Endothelial cell of umbilical vein (primary cell): Measurements from ENCODE around the gene SLC5A2. TPM values are rescaled to one million over a fixed set of nuclear protein-coding genes. Genes with fewer than 3 reads are reported as not detected.

Experiments
- BruUV-seq: library from RNA; stranded (reverse); fragments of 400-500 nt; replicated peaks from 2 replicates; lab custom pipeline; 2021; lab: Mats Ljungman, UMichigan
- CTCF ChIA-PET: fragments of 300-600, 350-600 bp; sonication (Branson Sonifier 250); formaldehyde crosslinking; loops from one replicate; lab custom pipeline; 2021; ENCODE audit warnings: antibody characterized with exemption, inconsistent platforms; lab: Charles Lee
- POLR2A ChIA-PET: fragments of 300-600, 350-600 bp; sonication (Branson Sonifier 250); formaldehyde crosslinking; loops from one replicate; lab custom pipeline; 2021; ENCODE audit warnings: antibody characterized with exemption, inconsistent platforms; lab: Charles Lee
- DNase-seq: peaks from one replicate; pipeline ENCODE4 v3.0.0-alpha.2; 2011; ENCODE audit warnings: low read depth, low spot score
- FAIRE-seq: peaks from 2 replicates; lab custom pipeline; 2011; peaks lifted over from hg19 to GRCh38; lab: Jason Lieb, UNC
- H2AFZ ChIP-seq: 2 replicates; pipeline ENCODE4 v1.6.0; 2012; ENCODE audit warnings: low read depth, low read length, control low read depth, inconsistent platforms
- H3K27ac ChIP-seq: 2 replicates; pipeline ENCODE4 v1.5.1; 2011; ENCODE audit warnings: low read depth, mild to moderate bottlenecking, control low read depth, low read length, moderate library complexity; ENCODE audit not compliant: insufficient read depth
- H3K27me3 ChIP-seq, 2 experiments: 2 replicates each; pipeline versions ENCODE4 v1.6.0 to v1.6.1; 2011; ENCODE audit warnings: low read length in 2 of 2, mixed read lengths in 1 of 2; ENCODE audit not compliant: control insufficient read depth in 2 of 2, insufficient read depth in 2 of 2
- H3K36me3 ChIP-seq, 2 experiments: 2 replicates in 1 of 2; 3 replicates in 1 of 2; pipeline ENCODE4 v1.5.1; 2011; ENCODE audit warnings: low read length in 2 of 2, mild to moderate bottlenecking in 1 of 2, moderate library complexity in 1 of 2; ENCODE audit not compliant: control insufficient read depth in 2 of 2, insufficient read depth in 2 of 2; ENCODE audit errors: extremely low read depth in 1 of 2
- H3K4me1 ChIP-seq: 3 replicates; pipeline ENCODE4 v1.5.1; 2011; ENCODE audit warnings: mild to moderate bottlenecking, low read length; ENCODE audit not compliant: control insufficient read depth, insufficient read depth; ENCODE audit errors: extremely low read depth
- H3K4me2 ChIP-seq: 2 replicates; pipeline ENCODE4 v1.6.1; 2011; ENCODE audit warnings: low read length, control low read depth, mixed read lengths; ENCODE audit not compliant: insufficient read depth
- H3K4me3 ChIP-seq, 3 experiments: fragments of 200-600 bp in 1 of 3; sonication (generic), shearing (Covaris generic) in 1 of 3; replicated peaks in 1 of 3; 2 replicates each; pipeline ENCODE4 v1.5.1; 2011 to 2016; ENCODE audit warnings: control low read depth in 3 of 3, low read length in 3 of 3, mild to moderate bottlenecking in 2 of 3, inconsistent platforms in 1 of 3, low read depth in 1 of 3, moderate library complexity in 1 of 3; ENCODE audit not compliant: insufficient read depth in 1 of 3
- H3K79me2 ChIP-seq: 2 replicates; pipeline ENCODE4 v1.6.0; 2012; ENCODE audit warnings: low read length, inconsistent platforms; ENCODE audit not compliant: control insufficient read depth, insufficient read depth
- H3K9ac ChIP-seq: replicated peaks from 2 replicates; pipeline ENCODE3; 2011; ENCODE audit warnings: low read length, control low read depth; ENCODE audit not compliant: insufficient read depth; ENCODE audit errors: extremely low read depth
- H3K9me1 ChIP-seq: replicated peaks from 3 replicates; pipeline ENCODE4 v1.6.0; 2011; ENCODE audit warnings: mild to moderate bottlenecking, low read length; ENCODE audit not compliant: control insufficient read depth, insufficient read depth; ENCODE audit errors: extremely low read depth
- H3K9me3 ChIP-seq: replicated peaks from 2 replicates; pipeline ENCODE4 v1.5.1; 2012; ENCODE audit warnings: low read length, inconsistent platforms; ENCODE audit not compliant: control insufficient read depth, insufficient read depth
- H4K20me1 ChIP-seq: replicated peaks from 2 replicates; pipeline ENCODE3; 2011; ENCODE audit warnings: mild to moderate bottlenecking, low read length; ENCODE audit not compliant: control insufficient read depth, insufficient read depth; ENCODE audit errors: extremely low read depth
- CTCF ChIP-seq, 2 donors: IDR thresholded peaks; 1 replicate in 1 of 2; 2 replicates in 1 of 2; pipeline ENCODE4 v1.5.1; 2011; ENCODE audit warnings: low read length in 2 of 2, mild to moderate bottlenecking in 2 of 2, moderate library complexity in 2 of 2, control low read depth in 1 of 2, inconsistent platforms in 1 of 2, low read depth in 1 of 2; ENCODE audit not compliant: insufficient read depth in 1 of 2; ENCODE audit errors: extremely low read depth in 1 of 2
- EZH2 ChIP-seq: IDR thresholded peaks from 2 replicates; pipeline ENCODE4 v1.6.1; 2012; ENCODE audit warnings: borderline replicate concordance, low read depth, mild to moderate bottlenecking, moderate library complexity, low read length, inconsistent platforms; ENCODE audit not compliant: severe bottlenecking
- FOS ChIP-seq: IDR thresholded peaks from 2 replicates; pipeline ENCODE4 v1.6.1; 2011; ENCODE audit warnings: mild to moderate bottlenecking, low read length, moderate library complexity, borderline replicate concordance; ENCODE audit not compliant: insufficient read depth
- GATA2 ChIP-seq: IDR thresholded peaks from 2 replicates; pipeline ENCODE4 v1.7.0; 2011; ENCODE audit warnings: low read depth, mild to moderate bottlenecking, moderate library complexity, mixed read lengths, low read length; ENCODE audit not compliant: insufficient read length, insufficient read depth
- JUN ChIP-seq: IDR thresholded peaks from 2 replicates; pipeline ENCODE4 v1.6.1; 2011; ENCODE audit warnings: borderline replicate concordance, low read depth; ENCODE audit not compliant: insufficient read length, insufficient read depth
- MAX ChIP-seq: IDR thresholded peaks from 2 replicates; pipeline ENCODE4 v1.6.1; 2011; ENCODE audit not compliant: insufficient read depth, insufficient read length
- MYC ChIP-seq: IDR thresholded peaks from one replicate; pipeline ENCODE4 v1.6.1; 2011; ENCODE audit warnings: mild to moderate bottlenecking, low read depth, low read length
- POLR2A ChIP-seq: IDR thresholded peaks from 2 replicates; pipeline ENCODE4 v1.6.1; 2012; ENCODE audit warnings: low read depth, mild to moderate bottlenecking, control low read depth, low read length
- POLR2AphosphoS5 ChIP-seq: IDR thresholded peaks from 2 replicates; pipeline ENCODE4 v1.6.1; 2012; ENCODE audit warnings: low read depth, mild to moderate bottlenecking, control low read depth, low read length, moderate library complexity; ENCODE audit not compliant: insufficient read depth
- dilution Hi-C: fragments of 300-500 bp; cut with MboI; formaldehyde crosslinking; loops from one replicate; pipeline ENCODE4 v1.15.0; 2019; ENCODE audit warnings: low sequenced_read_pairs; ENCODE audit not compliant: extremely low pct_ligation_motif_present
- intact Hi-C: fragments of 100-400 bp; cut with micrococcal nuclease; formaldehyde crosslinking; loops from one replicate; pipeline ENCODE4 v1.10.0; 2022
- polyA plus RNA-seq, 4 experiments: library from polyadenylated mRNA; depleted of rRNA in 3 of 4; stranded (reverse) in 3 of 4; unstranded in 1 of 4; fragments of >200 nt; gene quantifications; 2 replicates each; pipeline versions ENCODE4 v1.2.1 to v1.2.3, GENCODE V29; 2011 to 2012; ENCODE audit warnings: missing spikeins in 1 of 4
- total RNA-seq: library from RNA; stranded (reverse); gene quantifications from 2 replicates; pipeline ENCODE4 v1.2.3, GENCODE V29; 2021

The SLC5A2 gene
- total and polyA plus RNA-seq, 2 donors (not counting 3 experiments of a cell fraction or from before 2014, with no cell fraction given) = 0.03 TPM; not detected in 1

GRCh38 chr16:31519759-31520431, 37.0 kb downstream of the SLC5A2 start:
- CTCF ChIA-PET = interaction anchor here (1.4 kb wide), 1 partner anchor 12 kb away, joined by 3 read pairs; the partner anchor contains the start of gene RUSF1
- dilution Hi-C loops = no loop called here

More at GRCh38 chr16:31519759-31520431, 37.0 kb downstream of the SLC5A2 start:
- Histone ChIP-seq H3K27ac (no peak overlapping the region), H3K79me2 (no peaks in the 10 kb centered on the region), H3K9me3 (no peaks in the 10 kb centered on the region), H3K4me2 (no peak overlapping the region), H3K36me3 (no peaks in the 10 kb centered on the region), H2AFZ (no peak overlapping the region), H3K4me3 (no peak overlapping the region), H3K9me1 (no peaks in the 10 kb centered on the region), H3K4me1 (no peaks in the 10 kb centered on the region), H3K9ac (no peak overlapping the region), H4K20me1 (no peaks in the 10 kb centered on the region), H3K27me3 (no peaks in the 10 kb centered on the region)
- FAIRE-seq (no peak), DNase-seq (no peak)
- no TSS peak for BruUV-seq
- POLR2A ChIA-PET = no interaction called here
- intact Hi-C loops = no loop called here
- TF ChIP-seq GATA2 (no peak), POLR2AphosphoS5 (no peak), MYC (no peak), FOS (no peak), MAX (no peak), POLR2A (no peak), CTCF (IDR thresholded peaks at IDR 0.05; ENCODE audit: extremely low read depth in 1 of 2, insufficient read depth in 1 of 2, low read depth in 1 of 2, low read length in 2 of 2) (no peak), EZH2 (no peak), JUN (no peak)
